Keratinocyte (primary cell): Measurements from ENCODE around the gene TMEM151B. TPM values are rescaled to one million over a fixed set of nuclear protein-coding genes. Genes with fewer than 3 reads are reported as not detected.

Experiments
- DNase-seq: peaks from one replicate; pipeline ENCODE4 v3.0.0-alpha.2; 2011; ENCODE audit warnings: low read depth, missing footprints, low spot score
- FAIRE-seq: peaks from 2 replicates; lab custom pipeline; 2011; peaks lifted over from hg19 to GRCh38; lab: Jason Lieb, UNC
- H2AFZ ChIP-seq: 2 replicates; pipeline ENCODE4 v1.6.0; 2012; ENCODE audit warnings: low read length, control low read depth, inconsistent platforms; ENCODE audit not compliant: control insufficient read depth
- H3K27ac ChIP-seq: 2 replicates; pipeline ENCODE4 v1.5.1; 2011; ENCODE audit warnings: low read length; ENCODE audit not compliant: control insufficient read depth, insufficient read depth
- H3K27me3 ChIP-seq: 3 replicates; pipeline ENCODE4 v1.6.0; 2011; ENCODE audit warnings: low read length; ENCODE audit not compliant: control insufficient read depth, insufficient read depth; ENCODE audit errors: extremely low read depth
- H3K36me3 ChIP-seq, 2 experiments: 2 replicates in 1 of 2; 3 replicates in 1 of 2; pipeline ENCODE4 v1.5.1; 2011; ENCODE audit warnings: low read length in 2 of 2, mild to moderate bottlenecking in 1 of 2; ENCODE audit not compliant: control insufficient read depth in 2 of 2, insufficient read depth in 2 of 2; ENCODE audit errors: extremely low read depth in 1 of 2
- H3K4me1 ChIP-seq: 3 replicates; pipeline ENCODE4 v1.5.1; 2011; ENCODE audit warnings: low read length; ENCODE audit not compliant: control insufficient read depth, insufficient read depth; ENCODE audit errors: extremely low read depth
- H3K4me2 ChIP-seq: 3 replicates; pipeline ENCODE4 v1.6.0; 2011; ENCODE audit warnings: low read depth, low read length; ENCODE audit not compliant: control insufficient read depth, insufficient read depth; ENCODE audit errors: extremely low read depth
- H3K4me3 ChIP-seq, 3 experiments: fragments of 200-600 bp in 1 of 3; sonication (generic) in 1 of 3; 2 replicates in 2 of 3; 3 replicates in 1 of 3; pipeline ENCODE4 v1.5.1; 2011 to 2016; ENCODE audit warnings: low read length in 3 of 3, mild to moderate bottlenecking in 3 of 3, control low read depth in 2 of 3, inconsistent platforms in 1 of 3, low read depth in 1 of 3, mixed read lengths in 1 of 3, mixed run types in 1 of 3, moderate library complexity in 1 of 3; ENCODE audit not compliant: control insufficient read depth in 2 of 3, insufficient read depth in 2 of 3; ENCODE audit errors: extremely low read depth in 1 of 3
- H3K79me2 ChIP-seq: 2 replicates; pipeline ENCODE4 v1.6.0; 2012; ENCODE audit warnings: low read length; ENCODE audit not compliant: control insufficient read depth, insufficient read depth
- H3K9ac ChIP-seq: 3 replicates; pipeline ENCODE4 v1.6.0; 2011; ENCODE audit warnings: low read length; ENCODE audit not compliant: control insufficient read depth, insufficient read depth; ENCODE audit errors: extremely low read depth
- H3K9me1 ChIP-seq: 3 replicates; pipeline ENCODE4 v1.6.0; 2011; ENCODE audit warnings: low read length; ENCODE audit not compliant: control insufficient read depth, insufficient read depth; ENCODE audit errors: extremely low read depth
- H3K9me3 ChIP-seq: 2 replicates; pipeline ENCODE4 v1.5.1; 2012; ENCODE audit warnings: low read depth, low read length; ENCODE audit not compliant: control insufficient read depth
- H4K20me1 ChIP-seq: 3 replicates; pipeline ENCODE4 v1.6.0; 2011; ENCODE audit warnings: low read length; ENCODE audit not compliant: control insufficient read depth, insufficient read depth; ENCODE audit errors: extremely low read depth
- CTCF ChIP-seq, 3 experiments: IDR thresholded peaks in 1 of 3; conservative IDR thresholded peaks in 1 of 3; optimal IDR thresholded peaks in 1 of 3; 2 replicates in 2 of 3; 3 replicates in 1 of 3; pipeline versions ENCODE3 to v1.5.1; 2011; ENCODE audit warnings: low read length in 3 of 3, mild to moderate bottlenecking in 3 of 3, moderate library complexity in 2 of 3, control low read depth in 1 of 3, inconsistent platforms in 1 of 3; ENCODE audit not compliant: insufficient read depth in 2 of 3; ENCODE audit errors: extremely low read depth in 1 of 3
- EZH2 ChIP-seq: IDR thresholded peaks from one replicate; pipeline ENCODE4 v1.6.1; 2012; ENCODE audit warnings: inconsistent platforms, mild to moderate bottlenecking, low read length, moderate library complexity
- dilution Hi-C: fragments of 300-500 bp; cut with MboI; formaldehyde crosslinking; loops from one replicate; pipeline ENCODE4 v1.7.0; 2020; ENCODE audit warnings: low sequenced_read_pairs; ENCODE audit not compliant: extremely low pct_ligation_motif_present
- polyA plus RNA-seq, 5 experiments: library from polyadenylated mRNA; depleted of rRNA in 3 of 5; stranded (reverse) in 3 of 5; stranded (forward) in 1 of 5; unstranded in 1 of 5; fragments of >200 nt; gene quantifications; 1 replicate in 1 of 5; 2 replicates in 3 of 5; 3 replicates in 1 of 5; pipeline versions ENCODE4 v1.2.1 to v1.2.3, GENCODE V29; 2011 to 2012; ENCODE audit warnings: missing spikeins in 2 of 5, low read depth in 1 of 5, low replicate concordance in 1 of 5

TMEM151B gene
- polyA plus RNA-seq, 1 donor (not counting 4 experiments of a cell fraction or from before 2014, with no cell fraction given): not detected

GRCh38 chr6:44297063-44298038, 27.1 kb downstream of the TMEM151B start:
- FAIRE-seq: no peak

GRCh38 chr6:44298055-44298803, 28.0 kb downstream of the TMEM151B start:
- no peak for FAIRE-seq
- H3K4me2 ChIP-seq: peak overlapping the region; percentile 69
- peaks cover 2% of the 10 kb centered on the region for H3K9me1 ChIP-seq
- peaks cover 7% of the 10 kb centered on the region for H3K4me1 ChIP-seq
- DNase-seq: no peak
- peaks cover 23 to 25% of the 10 kb centered on the region in 2 experiments for H3K36me3 ChIP-seq
- H3K27ac ChIP-seq: no peak overlapping the region
- no peak for TF ChIP-seq EZH2
- TF ChIP-seq CTCF (optimal IDR thresholded peaks at IDR 0.05 in 1 of 3, IDR thresholded peaks at IDR 0.05 in 1 of 3, conservative IDR thresholded peaks at IDR 0.05 in 1 of 3; ENCODE audit: extremely low read depth in 1 of 3, insufficient read depth in 2 of 3, low read length in 3 of 3): no peak
- no peak overlapping the region for H2AFZ ChIP-seq
- dilution Hi-C loops: no loop called here
- no peaks in the 10 kb centered on the region for H3K9me3 ChIP-seq
- H3K9ac ChIP-seq: peak overlapping the region; percentile 2
- peaks cover 37% of the 10 kb centered on the region for H3K27me3 ChIP-seq
- H3K79me2 ChIP-seq: no peaks in the 10 kb centered on the region
- peaks cover 3% of the 10 kb centered on the region for H4K20me1 ChIP-seq
- H3K4me3 ChIP-seq: no peak overlapping the region

More at GRCh38 chr6:44297063-44298038, 27.1 kb downstream of the TMEM151B start:
- Histone ChIP-seq H3K79me2 (no peaks in the 10 kb centered on the region), H3K9ac (peak overlapping the region; percentile 2), H4K20me1 (peaks cover 3% of the 10 kb centered on the region), H3K4me3 (peak overlapping the region; percentile 14 to 48 (median 38)), H2AFZ (no peak overlapping the region), H3K9me1 (peaks cover 2% of the 10 kb centered on the region), H3K9me3 (no peaks in the 10 kb centered on the region), H3K4me2 (peak overlapping the region; percentile 69), H3K4me1 (peaks cover 7% of the 10 kb centered on the region), H3K27ac (no peak overlapping the region), H3K36me3 (peaks cover 18 to 19% of the 10 kb centered on the region in 2 experiments), H3K27me3 (peaks cover 39% of the 10 kb centered on the region)
- TF ChIP-seq EZH2 (peak; percentile 92), CTCF (optimal IDR thresholded peaks at IDR 0.05 in 1 of 3, IDR thresholded peaks at IDR 0.05 in 1 of 3, conservative IDR thresholded peaks at IDR 0.05 in 1 of 3; ENCODE audit: extremely low read depth in 1 of 3, insufficient read depth in 2 of 3, low read length in 3 of 3) (no peak)
- dilution Hi-C loops: no loop called here
- no peak for DNase-seq
